ENCODE data around the gene SUSD4.

The SUSD4 gene

GRCh38 chr1:223345720-223346119 lies 18.3 kb downstream of the SUSD4 start:
- H3K9ac ChIP-seq (ENCODE audit: low read depth, low read length, poor library complexity), result no peak overlapping the region
- no peak overlapping the region for H2BK5ac ChIP-seq (ENCODE audit: low read length)
- H3K79me1 ChIP-seq (ENCODE audit: low read depth, low read length), result no peaks in the 10 kb centered on the region
- no peak overlapping the region for H4K8ac ChIP-seq (ENCODE audit: low read depth, low read length)
- WGBS, 2 donors (ENCODE audit: extremely low coverage in 2 of 2, insufficient read length in 2 of 2, insufficient replicate concordance in 1 of 2), result no CpG with 5 or more reads among the region's 4 CpGs
- H2BK120ac ChIP-seq (ENCODE audit: low read depth, low read length), result no peak overlapping the region
- no peak overlapping the region for H3K14ac ChIP-seq (ENCODE audit: low read length)
- H3K36me3 ChIP-seq (replicated peaks in 1 of 2; ENCODE audit: control insufficient read depth in 2 of 2, insufficient read depth in 2 of 2, low read length in 2 of 2), result no peaks in the 10 kb centered on the region
- no peak overlapping the region for H3K4ac ChIP-seq (ENCODE audit: low read length)
- no peak overlapping the region for H2BK12ac ChIP-seq (ENCODE audit: low read length)
- H2AK5ac ChIP-seq (ENCODE audit: low read depth, low read length), result no peak overlapping the region
- no peak overlapping the region for H2AFZ ChIP-seq (ENCODE audit: low read length)
- no peak overlapping the region for H3K18ac ChIP-seq (ENCODE audit: low read length)
- no peak overlapping the region for H3K27ac ChIP-seq (replicated peaks; ENCODE audit: low read length)
- no peak overlapping the region for H2BK15ac ChIP-seq (ENCODE audit: low read length)
- no peak overlapping the region for H3K4me2 ChIP-seq (ENCODE audit: insufficient read depth, low read length, poor library complexity, severe bottlenecking)
- H3K4me3 ChIP-seq (ENCODE audit: low read length in 2 of 2), result no peak overlapping the region
- H3K27me3 ChIP-seq (ENCODE audit: control insufficient read depth in 3 of 3, insufficient read depth in 3 of 3, low read depth in 1 of 3, low read length in 3 of 3), result no peaks in the 10 kb centered on the region
- H3K4me1 ChIP-seq (ENCODE audit: control insufficient read depth in 2 of 2, insufficient read depth in 1 of 2, low read depth in 1 of 2, low read length in 2 of 2), result peaks cover 0 to 4% of the 10 kb centered on the region in 2 donors
- H3K23ac ChIP-seq (ENCODE audit: low read depth, low read length, poor library complexity), result no peak overlapping the region
- H3K9me3 ChIP-seq (replicated peaks in 1 of 2; ENCODE audit: control insufficient read depth in 2 of 2, insufficient read depth in 1 of 2, low read depth in 1 of 2, low read length in 2 of 2), result no peaks in the 10 kb centered on the region
- H4K91ac ChIP-seq (ENCODE audit: low read depth, low read length, poor library complexity), result no peak overlapping the region
- no peak for DNase-seq (ENCODE audit: low spot score)

- H2AFZ ChIP-seq (ENCODE audit: low read length), result no peak overlapping the region
- DNase-seq (ENCODE audit: low spot score), result no peak
- WGBS, 2 donors (ENCODE audit: extremely low coverage in 2 of 2, insufficient read length in 2 of 2, insufficient replicate concordance in 1 of 2), result no CpG with 5 or more reads among the region's 6 CpGs
- H2BK12ac ChIP-seq (ENCODE audit: low read length), result no peak overlapping the region
- H3K4ac ChIP-seq (ENCODE audit: low read length), result no peak overlapping the region
- H3K36me3 ChIP-seq (replicated peaks in 1 of 2; ENCODE audit: control insufficient read depth in 2 of 2, insufficient read depth in 2 of 2, low read length in 2 of 2), result no peaks in the 10 kb centered on the region
- H2BK120ac ChIP-seq (ENCODE audit: low read depth, low read length), result no peak overlapping the region
- no peak overlapping the region for H3K27ac ChIP-seq (replicated peaks; ENCODE audit: low read length)
- H3K18ac ChIP-seq (ENCODE audit: low read length), result no peak overlapping the region
- no peak overlapping the region for H2BK5ac ChIP-seq (ENCODE audit: low read length)
- no peak overlapping the region for H2AK5ac ChIP-seq (ENCODE audit: low read depth, low read length)
- H3K79me1 ChIP-seq (ENCODE audit: low read depth, low read length), result no peaks in the 10 kb centered on the region
- H4K91ac ChIP-seq (ENCODE audit: low read depth, low read length, poor library complexity), result no peak overlapping the region
- H2BK15ac ChIP-seq (ENCODE audit: low read length), result no peak overlapping the region
- no peak overlapping the region for H3K4me2 ChIP-seq (ENCODE audit: insufficient read depth, low read length, poor library complexity, severe bottlenecking)
- H3K4me3 ChIP-seq (ENCODE audit: low read length in 2 of 2), result no peak overlapping the region
- H4K8ac ChIP-seq (ENCODE audit: low read depth, low read length), result no peak overlapping the region
- H3K23ac ChIP-seq (ENCODE audit: low read depth, low read length, poor library complexity), result no peak overlapping the region
- peak overlapping the region; percentile 10 for H3K9ac ChIP-seq (ENCODE audit: low read depth, low read length, poor library complexity)
- no peaks in the 10 kb centered on the region for H3K27me3 ChIP-seq (ENCODE audit: control insufficient read depth in 3 of 3, insufficient read depth in 3 of 3, low read depth in 1 of 3, low read length in 3 of 3)
- no peaks in the 10 kb centered on the region for H3K9me3 ChIP-seq (replicated peaks in 1 of 2; ENCODE audit: control insufficient read depth in 2 of 2, insufficient read depth in 1 of 2, low read depth in 1 of 2, low read length in 2 of 2)
- H3K4me1 ChIP-seq (ENCODE audit: control insufficient read depth in 2 of 2, insufficient read depth in 1 of 2, low read depth in 1 of 2, low read length in 2 of 2), result peaks cover 0 to 13% of the 10 kb centered on the region in 2 donors
- no peak overlapping the region for H3K14ac ChIP-seq (ENCODE audit: low read length)
Measured at GRCh38 chr1:223344491-223344890, 19.5 kb downstream of the SUSD4 start.

GRCh38 chr1:223343692-223344091 lies 20.3 kb downstream of the SUSD4 start:
- no CpG with 5 or more reads among the region's 3 CpGs for WGBS, 2 donors (ENCODE audit: extremely low coverage in 2 of 2, insufficient read length in 2 of 2, insufficient replicate concordance in 1 of 2)
- Histone ChIP-seq H3K4me2 (ENCODE audit: insufficient read depth, low read length, poor library complexity, severe bottlenecking) (no peak overlapping the region), H4K91ac (ENCODE audit: low read depth, low read length, poor library complexity) (no peak overlapping the region), H3K14ac (ENCODE audit: low read length) (no peak overlapping the region), H2BK120ac (ENCODE audit: low read depth, low read length) (no peak overlapping the region), H3K27me3 (ENCODE audit: control insufficient read depth in 3 of 3, insufficient read depth in 3 of 3, low read depth in 1 of 3, low read length in 3 of 3) (no peaks in the 10 kb centered on the region), H3K79me1 (ENCODE audit: low read depth, low read length) (no peaks in the 10 kb centered on the region), H3K4me1 (ENCODE audit: control insufficient read depth in 2 of 2, insufficient read depth in 1 of 2, low read depth in 1 of 2, low read length in 2 of 2) (peaks cover 0 to 14% of the 10 kb centered on the region in 2 donors), H2AFZ (ENCODE audit: low read length) (no peak overlapping the region), H2BK5ac (ENCODE audit: low read length) (no peak overlapping the region), H3K4ac (ENCODE audit: low read length) (no peak overlapping the region), H3K36me3 (replicated peaks in 1 of 2; ENCODE audit: control insufficient read depth in 2 of 2, insufficient read depth in 2 of 2, low read length in 2 of 2) (no peaks in the 10 kb centered on the region), H3K27ac (replicated peaks; ENCODE audit: low read length) (no peak overlapping the region), H3K23ac (ENCODE audit: low read depth, low read length, poor library complexity) (no peak overlapping the region), H3K18ac (ENCODE audit: low read length) (no peak overlapping the region), H4K8ac (ENCODE audit: low read depth, low read length) (no peak overlapping the region), H3K9me3 (replicated peaks in 1 of 2; ENCODE audit: control insufficient read depth in 2 of 2, insufficient read depth in 1 of 2, low read depth in 1 of 2, low read length in 2 of 2) (no peaks in the 10 kb centered on the region), H3K9ac (ENCODE audit: low read depth, low read length, poor library complexity) (no peak overlapping the region), H3K4me3 (ENCODE audit: low read length in 2 of 2) (no peak overlapping the region), H2AK5ac (ENCODE audit: low read depth, low read length) (no peak overlapping the region), H2BK15ac (ENCODE audit: low read length) (no peak overlapping the region), H2BK12ac (ENCODE audit: low read length) (no peak overlapping the region)
- DNase-seq (ENCODE audit: low spot score), result no peak

GRCh38 chr1:223341121-223341520 lies 22.9 kb downstream of the SUSD4 start:
- H3K23ac ChIP-seq (ENCODE audit: low read depth, low read length, poor library complexity), result no peak overlapping the region
- peaks cover 0 to 16% of the 10 kb centered on the region in 2 donors for H3K4me1 ChIP-seq (ENCODE audit: control insufficient read depth in 2 of 2, insufficient read depth in 1 of 2, low read depth in 1 of 2, low read length in 2 of 2)
- H2BK120ac ChIP-seq (ENCODE audit: low read depth, low read length), result no peak overlapping the region
- H2AFZ ChIP-seq (ENCODE audit: low read length), result no peak overlapping the region
- WGBS, 2 donors (ENCODE audit: extremely low coverage in 2 of 2, insufficient read length in 2 of 2, insufficient replicate concordance in 1 of 2), result no CpG with 5 or more reads among the region's 7 CpGs
- H2BK5ac ChIP-seq (ENCODE audit: low read length), result no peak overlapping the region
- no peak overlapping the region for H2BK12ac ChIP-seq (ENCODE audit: low read length)
- H3K79me1 ChIP-seq (ENCODE audit: low read depth, low read length), result no peaks in the 10 kb centered on the region
- no peaks in the 10 kb centered on the region for H3K36me3 ChIP-seq (replicated peaks in 1 of 2; ENCODE audit: control insufficient read depth in 2 of 2, insufficient read depth in 2 of 2, low read length in 2 of 2)
- no peak overlapping the region for H3K14ac ChIP-seq (ENCODE audit: low read length)
- peak overlapping the region; percentile 53 for H3K9ac ChIP-seq (ENCODE audit: low read depth, low read length, poor library complexity)
- no peak overlapping the region for H3K27ac ChIP-seq (replicated peaks; ENCODE audit: low read length)
- H3K4me2 ChIP-seq (ENCODE audit: insufficient read depth, low read length, poor library complexity, severe bottlenecking), result no peak overlapping the region
- no peak overlapping the region for H3K4me3 ChIP-seq (ENCODE audit: low read length in 2 of 2)
- no peak overlapping the region for H4K8ac ChIP-seq (ENCODE audit: low read depth, low read length)
- H3K9me3 ChIP-seq (replicated peaks in 1 of 2; ENCODE audit: control insufficient read depth in 2 of 2, insufficient read depth in 1 of 2, low read depth in 1 of 2, low read length in 2 of 2), result no peaks in the 10 kb centered on the region
- no peak overlapping the region for H3K4ac ChIP-seq (ENCODE audit: low read length)
- peak overlapping the region; percentile 17 for H2AK5ac ChIP-seq (ENCODE audit: low read depth, low read length)
- peak overlapping the region; percentile 21 for H3K18ac ChIP-seq (ENCODE audit: low read length)
- no peaks in the 10 kb centered on the region for H3K27me3 ChIP-seq (ENCODE audit: control insufficient read depth in 3 of 3, insufficient read depth in 3 of 3, low read depth in 1 of 3, low read length in 3 of 3)
- H2BK15ac ChIP-seq (ENCODE audit: low read length), result peak overlapping the region; percentile 17
- H4K91ac ChIP-seq (ENCODE audit: low read depth, low read length, poor library complexity), result no peak overlapping the region
- no peak for DNase-seq (ENCODE audit: low spot score)

Measured in neuronal stem cell (in vitro differentiated cells).